SK-N-MC (cell line): ENCODE data around the gene GBP4.

Experiments used
- EZH2 ChIP-seq: fragments of 200-600 bp; sonication (generic); IDR thresholded peaks from one replicate; pipeline ENCODE4 v1.6.1; 2017; ENCODE audit warnings: antibody characterized with exemption
- POLR2AphosphoS5 ChIP-seq: IDR thresholded peaks from 2 replicates; pipeline ENCODE4 v1.6.1; 2012; ENCODE audit warnings: mild to moderate bottlenecking, low read depth, low read length, borderline replicate concordance

DNA sequence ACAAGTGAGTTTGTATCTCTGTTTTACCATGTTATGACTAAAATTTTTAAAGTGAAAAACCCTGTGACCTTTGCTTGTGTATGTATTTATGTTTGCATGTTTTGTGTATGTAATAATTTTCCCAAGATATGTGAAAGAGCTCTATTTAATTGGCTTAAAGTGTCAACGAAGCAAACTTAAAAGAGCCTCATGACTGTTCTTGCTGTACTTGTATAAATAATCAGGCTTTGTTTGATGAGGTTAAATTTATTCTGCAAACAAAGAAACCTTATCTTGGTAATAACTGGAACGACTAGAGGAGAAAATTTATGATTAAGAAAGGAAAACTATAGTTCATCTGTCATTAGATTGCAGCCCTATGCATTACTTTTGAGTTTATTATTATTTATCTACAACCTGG lies 29.6 kb downstream of the GBP4 start:
- TF ChIP-seq EZH2 (no peak), POLR2AphosphoS5 (no peak)
